Measurements from ENCODE around the gene IL4R. TPM values are rescaled to one million over a fixed set of nuclear protein-coding genes. Genes with fewer than 3 reads are reported as not detected.

Gene IL4R
- total RNA-seq, 1 experiment from 2014 or later: 28.6 TPM

DNA sequence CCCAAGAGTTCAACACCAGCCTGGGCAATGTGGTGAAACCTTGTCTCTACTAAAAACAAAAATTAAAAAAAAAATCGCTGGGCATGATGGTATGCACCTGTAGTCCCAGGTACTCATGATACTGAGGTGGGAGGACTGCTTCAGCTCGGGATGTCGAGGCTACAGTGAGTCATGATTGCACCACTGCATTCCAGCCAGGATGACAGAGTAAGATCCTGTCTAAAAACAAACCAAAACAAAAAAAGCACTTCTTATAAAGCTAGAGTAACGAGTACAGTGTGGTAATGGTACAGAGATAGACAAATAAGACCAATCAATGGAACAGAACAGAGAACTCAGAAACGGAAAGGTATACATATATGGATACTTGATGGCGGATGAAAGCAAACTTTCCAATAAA lies 49.6 kb upstream of the IL4R start:
- no peak overlapping the region for H3K9ac ChIP-seq (ENCODE audit: extremely low read depth, insufficient read length, low read length)
- H3K9me3 ChIP-seq (ENCODE audit: control insufficient read depth, low read depth, low read length): no peaks in the 10 kb centered on the region
- H2BK5ac ChIP-seq (ENCODE audit: insufficient read length, low read length): no peak overlapping the region
- H4K91ac ChIP-seq (ENCODE audit: insufficient read length, low read depth, low read length): no peak overlapping the region
- H2BK12ac ChIP-seq (ENCODE audit: insufficient read length, low read depth, low read length): no peak overlapping the region
- no peaks in the 10 kb centered on the region for H3K27me3 ChIP-seq (ENCODE audit: insufficient read depth, low read length)
- H2AFZ ChIP-seq (ENCODE audit: low read length): no peak overlapping the region
- no peak overlapping the region for H3K4ac ChIP-seq (ENCODE audit: low read depth, low read length)
- H3K18ac ChIP-seq (ENCODE audit: insufficient read length, low read depth, low read length): no peak overlapping the region
- DNase-seq: no peak
- no peak overlapping the region for H4K8ac ChIP-seq (replicated peaks; ENCODE audit: insufficient read length, low read depth, low read length)
- H3K27ac ChIP-seq (ENCODE audit: insufficient read length, low read depth, low read length): no peak overlapping the region
- H3K23ac ChIP-seq (ENCODE audit: insufficient read length, low read depth, low read length): no peak overlapping the region
- Mint-ChIP-seq H3K27ac (no peak overlapping the region), H3K36me3 (ENCODE audit: insufficient read depth in 1 of 3, low read depth in 3 of 3) (no peaks in the 10 kb centered on the region; a peak in 2 of 7 replicates), H3K27me3 (ENCODE audit: low read depth) (no peaks in the 10 kb centered on the region), H3K9me3 (no peaks in the 10 kb centered on the region), H3K4me1 (peaks cover 12 to 20% of the 10 kb centered on the region in 2 experiments), H3K4me3 (no peak overlapping the region)
- no peaks in the 10 kb centered on the region for H3K4me1 ChIP-seq (ENCODE audit: insufficient read depth, low read length)
- no peak overlapping the region for H2BK20ac ChIP-seq (ENCODE audit: low read depth, low read length, poor library complexity, severe bottlenecking)
- H2BK120ac ChIP-seq (ENCODE audit: low read depth, low read length, poor library complexity, severe bottlenecking): no peak overlapping the region
- no peak overlapping the region for H2BK15ac ChIP-seq (ENCODE audit: low read depth, low read length)
- H4K5ac ChIP-seq (ENCODE audit: insufficient read length, low read depth, low read length): no peak overlapping the region
- no peaks in the 10 kb centered on the region for H4K20me1 ChIP-seq (ENCODE audit: control insufficient read depth, insufficient read depth, insufficient read length)
- no peak overlapping the region for H2AK5ac ChIP-seq (ENCODE audit: insufficient read length, low read length)
- no peak overlapping the region for H3K56ac ChIP-seq (ENCODE audit: insufficient read length, low read depth, low read length)
- no peaks in the 10 kb centered on the region for H3K23me2 ChIP-seq (ENCODE audit: insufficient read length, low read depth, low read length, poor library complexity, severe bottlenecking)
- H3K79me1 ChIP-seq (ENCODE audit: insufficient read depth, low read depth, low read length, poor library complexity, severe bottlenecking): no peaks in the 10 kb centered on the region
- H3T11ph ChIP-seq (ENCODE audit: low read length): no peak overlapping the region
- no peak overlapping the region for H3K4me2 ChIP-seq (ENCODE audit: insufficient read depth, insufficient read length, low read length)
- TF ChIP-seq, protein P1, sequence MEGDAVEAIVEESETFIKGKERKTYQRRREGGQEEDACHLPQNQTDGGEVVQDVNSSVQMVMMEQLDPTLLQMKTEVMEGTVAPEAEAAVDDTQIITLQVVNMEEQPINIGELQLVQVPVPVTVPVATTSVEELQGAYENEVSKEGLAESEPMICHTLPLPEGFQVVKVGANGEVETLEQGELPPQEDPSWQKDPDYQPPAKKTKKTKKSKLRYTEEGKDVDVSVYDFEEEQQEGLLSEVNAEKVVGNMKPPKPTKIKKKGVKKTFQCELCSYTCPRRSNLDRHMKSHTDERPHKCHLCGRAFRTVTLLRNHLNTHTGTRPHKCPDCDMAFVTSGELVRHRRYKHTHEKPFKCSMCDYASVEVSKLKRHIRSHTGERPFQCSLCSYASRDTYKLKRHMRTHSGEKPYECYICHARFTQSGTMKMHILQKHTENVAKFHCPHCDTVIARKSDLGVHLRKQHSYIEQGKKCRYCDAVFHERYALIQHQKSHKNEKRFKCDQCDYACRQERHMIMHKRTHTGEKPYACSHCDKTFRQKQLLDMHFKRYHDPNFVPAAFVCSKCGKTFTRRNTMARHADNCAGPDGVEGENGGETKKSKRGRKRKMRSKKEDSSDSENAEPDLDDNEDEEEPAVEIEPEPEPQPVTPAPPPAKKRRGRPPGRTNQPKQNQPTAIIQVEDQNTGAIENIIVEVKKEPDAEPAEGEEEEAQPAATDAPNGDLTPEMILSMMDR (conservative IDR thresholded peaks at IDR 0.05): no peak
- no peaks in the 10 kb centered on the region for H3K79me2 ChIP-seq (ENCODE audit: insufficient read depth, low read length)
- H3K14ac ChIP-seq (ENCODE audit: insufficient read depth, low read length): no peak overlapping the region
- no CpG with 5 or more reads among the region's 6 CpGs for WGBS (ENCODE audit: extremely low coverage, insufficient read length, low lambda C conversion rate)
